Renal cortical epithelial cell (primary cell): ENCODE data around the gene MTMR3. TPM values are rescaled to one million over a fixed set of nuclear protein-coding genes. Genes with fewer than 3 reads are reported as not detected.

Experiments
- DNase-seq: peaks from one replicate; pipeline ENCODE4 v3.0.0-alpha.2; 2011; ENCODE audit warnings: low read depth
- total RNA-seq: library from RNA; depleted of rRNA; stranded (reverse); fragments of >200 nt; gene quantifications from 2 replicates; pipeline ENCODE4 v1.2.3, GENCODE V29; 2014

MTMR3 gene
- total RNA-seq, 1 donor from 2014 or later: 77.7 TPM

- no peak for DNase-seq
Measured at GRCh38 chr22:30002861-30003486, 120.0 kb downstream of the MTMR3 start.

GRCh38 chr22:30004101-30004500, 121.1 kb downstream of the MTMR3 start:
- DNase-seq: peak; percentile 35

- DNase-seq: no peak
Measured at GRCh38 chr22:30004694-30005093, 121.7 kb downstream of the MTMR3 start.

GRCh38 chr22:30005213-30005857, 122.4 kb downstream of the MTMR3 start:
- peak; percentile 55 for DNase-seq

GRCh38 chr22:30007361-30007760, 124.4 kb downstream of the MTMR3 start:
- no peak for DNase-seq

- DNase-seq: no peak
Measured at GRCh38 chr22:30008401-30008800, 125.4 kb downstream of the MTMR3 start.

DNA sequence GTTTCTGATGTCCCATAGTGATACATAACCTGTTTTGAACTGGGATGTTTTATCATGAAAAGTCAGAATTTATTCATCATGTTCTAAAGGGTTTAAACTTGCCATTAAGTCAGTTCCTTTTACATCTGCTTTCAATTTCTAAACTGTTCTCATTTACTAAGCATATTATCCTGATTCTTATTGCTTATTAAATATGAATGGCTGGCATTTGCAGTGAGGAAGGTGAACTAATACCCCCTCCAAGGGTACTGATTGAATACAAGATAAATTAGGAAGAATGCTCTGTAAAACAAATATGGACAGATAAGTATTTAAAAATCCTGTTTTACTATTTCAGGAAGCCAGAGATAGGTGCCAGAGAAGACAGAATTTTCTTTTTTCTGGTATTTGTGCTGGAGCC, 126.5 kb downstream of the MTMR3 start:
- no peak for DNase-seq

DNA sequence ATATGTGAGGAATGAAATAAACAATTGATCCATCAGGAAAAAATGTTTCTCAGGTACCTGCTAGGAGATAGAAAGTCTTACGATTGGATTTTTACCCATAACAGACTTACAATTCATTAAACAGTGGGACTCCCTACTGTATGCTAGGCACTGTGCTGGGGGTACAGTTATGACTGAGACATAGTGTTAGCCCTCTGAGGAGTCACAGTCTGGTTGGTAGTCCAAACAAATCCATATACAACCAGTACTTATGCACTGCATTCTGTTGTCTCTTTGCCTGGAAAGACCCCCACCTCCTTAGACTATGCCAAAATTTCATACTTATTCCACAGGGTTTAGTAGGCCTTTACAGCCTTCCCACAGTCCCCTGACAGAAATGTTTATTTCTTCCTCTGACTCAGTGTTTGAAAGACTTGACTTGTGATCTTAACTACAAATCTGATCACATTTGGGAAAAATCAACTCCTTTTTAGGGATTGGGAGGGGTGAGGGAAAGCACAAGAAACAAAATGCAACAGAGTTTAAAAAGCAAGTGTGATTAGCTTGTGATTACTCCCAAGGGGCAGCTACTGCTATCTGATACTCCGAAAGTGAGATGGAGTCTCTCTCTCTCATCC, 127.9 kb downstream of the MTMR3 start:
- no peak for DNase-seq

DNA sequence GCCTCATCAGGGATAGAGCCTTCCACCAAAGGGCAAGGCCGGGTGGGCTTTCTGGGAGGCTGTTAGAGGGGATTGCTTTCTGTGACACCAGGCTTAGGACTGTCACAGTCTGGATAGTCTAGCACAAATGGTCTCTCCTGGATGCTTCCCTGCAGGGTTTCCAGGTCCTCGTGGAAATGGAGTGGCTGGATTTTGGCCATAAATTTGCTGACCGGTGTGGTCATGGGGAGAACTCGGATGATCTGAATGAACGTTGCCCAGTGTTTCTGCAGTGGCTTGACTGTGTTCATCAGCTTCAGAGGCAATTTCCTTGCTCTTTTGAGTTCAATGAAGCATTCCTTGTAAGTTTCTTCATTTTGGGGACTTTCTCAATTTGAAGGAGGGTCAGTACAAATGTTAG, 130.2 kb downstream of the MTMR3 start:
- DNase-seq: no peak

DNA sequence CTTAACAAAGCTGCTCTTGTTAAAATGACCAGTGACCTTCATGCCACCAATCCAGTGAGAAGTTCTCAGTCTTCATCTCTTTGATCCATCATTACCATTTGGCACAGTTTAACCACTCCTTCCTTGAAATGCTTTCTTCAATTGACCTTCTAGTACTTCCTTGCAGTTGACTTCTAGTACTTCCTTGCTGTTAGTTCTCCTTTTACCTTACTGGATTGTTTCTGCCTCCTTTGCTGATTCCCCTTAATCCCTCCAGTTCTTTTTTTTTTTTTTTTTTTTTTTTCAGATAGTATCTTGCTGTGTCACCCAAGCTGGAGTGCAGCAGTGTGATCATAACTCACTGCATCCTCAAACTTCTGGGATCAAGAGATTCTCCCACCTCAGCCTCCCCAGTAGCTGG, 131.3 kb downstream of the MTMR3 start:
- no peak for DNase-seq

DNA sequence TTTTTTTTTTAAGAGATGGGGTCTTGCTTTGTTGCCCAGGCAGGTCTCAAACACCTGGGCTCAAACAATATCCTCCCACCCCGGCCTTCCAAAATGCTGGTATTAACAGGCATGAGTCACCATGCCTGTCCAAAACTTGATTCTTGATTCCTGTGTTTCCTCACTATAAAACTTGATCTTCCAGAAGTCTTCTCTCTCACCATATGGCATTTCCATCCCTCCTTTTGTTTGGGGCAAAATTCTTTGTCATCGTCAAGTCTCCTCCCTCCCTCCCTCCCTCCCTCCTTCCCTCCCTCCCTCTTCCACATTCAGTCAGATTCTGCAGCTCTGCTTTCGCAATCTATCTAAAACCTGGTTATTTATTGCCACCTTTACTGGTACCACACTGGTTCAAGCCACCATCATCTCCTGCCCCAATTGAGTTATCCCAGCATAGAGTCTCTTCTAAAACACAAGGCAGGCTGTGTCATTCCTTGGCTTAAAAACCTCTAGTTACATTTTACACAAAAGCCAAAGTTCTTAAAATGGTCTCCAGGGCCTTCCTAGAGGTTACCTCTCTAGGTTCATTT, 132.3 kb downstream of the MTMR3 start:
- DNase-seq: peak; percentile 52

DNA sequence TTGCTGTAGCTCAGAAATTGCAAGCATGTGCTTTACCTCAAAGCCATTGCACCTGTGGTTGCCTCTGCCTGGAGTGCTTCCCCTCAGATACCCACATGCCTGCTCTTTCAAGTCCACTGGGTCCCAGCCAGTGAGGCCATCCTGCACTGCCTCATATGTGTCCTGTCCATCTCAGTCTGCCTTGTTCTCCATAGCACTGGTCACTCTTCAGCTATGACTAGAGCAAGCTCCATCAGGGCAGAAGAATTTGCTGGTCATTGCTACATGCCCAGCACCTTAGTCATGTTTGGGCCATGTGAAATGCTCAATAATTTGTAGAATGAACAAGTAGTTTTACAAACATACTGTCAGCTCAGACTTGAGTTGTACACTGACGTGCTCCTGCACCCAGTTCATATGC, 132.9 kb downstream of the MTMR3 start:
- peak; percentile 78 for DNase-seq

DNA sequence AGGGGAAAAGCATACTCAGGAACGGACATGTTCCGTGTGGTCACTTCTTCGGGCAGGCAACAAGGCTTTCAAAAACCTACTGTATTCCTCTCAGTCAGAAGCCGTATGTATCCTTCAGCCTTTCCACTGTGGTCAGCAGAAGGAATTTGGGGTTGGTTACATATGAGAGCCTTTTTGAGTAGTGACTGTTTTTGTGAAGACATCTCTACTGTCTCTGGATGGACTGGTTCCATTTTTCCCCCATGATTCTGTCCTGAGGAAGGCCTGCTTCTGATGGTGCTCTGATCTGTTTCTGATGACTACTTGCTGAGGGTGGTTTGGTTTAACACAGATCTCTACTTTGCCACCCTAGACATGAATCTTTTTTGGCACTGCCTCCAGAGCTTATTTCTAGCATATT, 133.6 kb downstream of the MTMR3 start:
- DNase-seq: no peak

GRCh38 chr22:30017375-30018223, 134.6 kb downstream of the MTMR3 start:
- peak; percentile 71 for DNase-seq

DNA sequence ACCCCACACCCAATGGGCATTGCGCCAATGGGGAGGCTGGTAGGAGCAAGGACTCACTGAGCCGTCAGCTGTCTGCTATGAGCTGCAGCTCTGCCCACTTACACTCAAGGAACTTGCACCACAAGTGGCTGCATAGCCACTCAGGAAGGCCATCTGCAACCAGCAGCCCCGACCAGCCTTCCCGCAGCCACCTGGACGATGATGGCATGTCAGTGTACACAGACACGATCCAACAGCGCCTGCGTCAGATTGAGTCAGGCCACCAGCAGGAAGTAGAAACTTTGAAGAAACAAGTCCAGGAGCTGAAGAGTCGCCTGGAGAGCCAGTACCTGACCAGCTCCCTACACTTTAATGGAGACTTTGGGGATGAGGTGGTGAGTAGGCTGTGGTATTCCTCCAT, 137.5 kb downstream of the MTMR3 start:
- DNase-seq: no peak

DNA sequence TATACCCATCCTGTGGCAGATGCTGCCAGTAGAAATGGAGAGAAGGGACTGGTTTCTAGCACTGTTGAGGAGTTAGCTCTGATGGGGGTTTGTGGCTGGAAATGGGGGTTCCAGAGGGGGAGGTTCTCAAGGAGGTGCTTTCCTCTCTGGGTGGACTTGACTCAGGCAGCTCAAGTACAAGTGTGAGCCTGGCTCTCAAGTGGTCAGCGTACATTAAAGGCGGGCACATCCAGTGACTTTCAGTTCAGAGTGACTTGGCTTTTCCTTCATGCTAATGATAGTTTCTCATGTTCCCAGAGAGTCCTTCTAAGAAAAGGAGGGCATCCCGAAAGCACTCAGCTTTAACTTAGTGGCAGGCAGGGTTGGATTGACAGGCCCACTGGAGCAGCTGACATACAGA, 138.4 kb downstream of the MTMR3 start:
- DNase-seq: no peak

GRCh38 chr22:30021881-30022619, 139.1 kb downstream of the MTMR3 start:
- DNase-seq: no peak

GRCh38 chr22:30023099-30023660, 140.2 kb downstream of the MTMR3 start:
- DNase-seq: no peak

DNA sequence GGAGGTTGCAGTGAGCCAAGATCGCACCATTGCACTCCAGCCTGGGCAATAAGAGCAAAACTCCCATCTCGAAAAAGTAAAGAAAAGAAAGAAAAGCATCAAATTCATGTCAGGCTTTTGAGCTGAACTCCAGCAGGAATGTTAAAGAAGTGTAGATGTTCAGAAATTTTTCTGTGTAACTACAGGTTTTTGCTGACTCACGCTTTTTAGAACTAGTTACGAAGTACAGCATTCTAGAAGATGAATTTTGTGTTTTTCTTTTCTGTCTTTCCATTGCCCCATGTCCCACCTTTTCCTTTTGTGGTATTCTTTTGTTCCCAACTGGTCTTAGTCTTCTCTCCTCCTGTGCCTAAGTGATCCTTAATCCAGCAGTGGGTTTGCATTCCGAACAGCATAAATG, 141.3 kb downstream of the MTMR3 start:
- no peak for DNase-seq

DNA sequence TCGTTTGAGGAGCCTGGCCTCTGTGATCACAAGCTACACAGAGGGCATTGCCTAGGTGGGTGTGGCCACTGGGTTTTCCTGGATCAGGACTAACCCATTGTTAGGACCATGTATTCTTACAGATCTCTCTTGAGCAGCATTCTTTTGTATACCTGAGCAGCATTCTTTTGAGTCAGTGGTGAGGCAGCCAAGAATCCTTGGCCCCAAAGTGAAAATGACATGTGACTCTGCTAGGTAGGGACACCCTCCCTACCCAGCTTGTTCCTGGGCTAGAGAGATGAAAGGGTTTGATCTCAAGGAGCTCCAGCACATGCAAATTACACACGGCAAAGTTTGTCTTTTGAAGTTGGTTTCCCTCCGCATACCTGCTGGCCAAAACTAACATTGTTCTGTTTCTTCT, 142.2 kb downstream of the MTMR3 start:
- DNase-seq: peak; percentile 34

- no peak for DNase-seq
Measured at GRCh38 chr22:30026756-30027155, 143.8 kb downstream of the MTMR3 start.
